ENCODE results near the gene RAC2. TPM values are rescaled to one million over a fixed set of nuclear protein-coding genes. Genes with fewer than 3 reads are reported as not detected.

The RAC2 gene
- total RNA-seq, 4 donors from 2014 or later, result 4.1 to 21.9 (median 7.2) TPM

DNA sequence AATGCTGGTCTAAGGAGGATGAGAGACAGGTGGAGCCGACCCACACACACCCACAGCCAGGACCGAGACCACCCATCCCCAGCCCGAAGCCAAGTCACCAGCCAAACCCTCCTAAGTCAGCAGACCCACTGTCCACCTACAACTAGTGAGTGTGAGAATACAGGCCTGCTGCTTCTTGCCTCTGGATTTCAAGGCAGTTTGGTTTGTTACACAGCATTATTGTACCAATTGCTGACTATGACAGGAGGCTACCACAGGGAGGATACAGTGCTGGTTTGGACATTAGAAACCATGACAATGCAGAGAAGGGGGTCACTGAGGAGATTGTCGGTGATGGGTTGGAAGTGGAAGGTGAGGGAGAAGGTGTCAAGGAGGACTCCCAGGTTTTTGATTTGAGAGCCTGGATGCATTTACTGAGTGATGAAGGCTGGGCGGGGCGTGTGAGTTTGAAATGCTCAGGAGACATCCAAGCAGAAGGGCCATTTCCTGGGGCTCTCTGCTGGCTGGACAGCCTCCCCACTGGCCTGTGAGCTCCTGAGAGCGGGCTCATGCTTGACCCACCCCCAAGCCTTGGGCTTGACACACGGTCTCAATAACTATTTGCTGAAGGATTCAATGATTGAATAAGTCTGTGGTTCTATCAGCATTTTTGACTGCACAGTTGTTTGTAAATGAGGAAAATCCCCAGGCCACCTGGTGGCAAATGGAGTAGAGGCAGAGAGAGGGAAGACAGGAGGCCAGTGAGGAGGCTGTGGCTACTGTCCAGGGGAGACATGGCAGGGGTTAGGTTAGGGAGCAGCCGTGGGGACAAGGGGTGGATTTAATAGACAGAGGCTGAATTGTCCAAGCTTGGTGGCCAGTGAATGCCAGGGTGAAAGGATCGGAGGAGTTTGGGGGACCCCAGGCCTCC, 22.4 kb downstream of the RAC2 start:
- Histone ChIP-seq H3K4me1 (no peaks in the 10 kb centered on the region), H3K27me3 (peaks cover 0 to 40% (median 0%) of the 10 kb centered on the region in 4 donors), H3K4me3 (no peak overlapping the region), H3K36me3 (no peaks in the 10 kb centered on the region), H3K9me3 (no peaks in the 10 kb centered on the region), H3K27ac (replicated peaks in 1 of 4) (no peak overlapping the region)
- 92% methylated on average over 9 of the region's 10 CpGs for WGBS
- intact Hi-C loops (cut with DNase I), result no loop called here
- TF ChIP-seq, protein P1, sequence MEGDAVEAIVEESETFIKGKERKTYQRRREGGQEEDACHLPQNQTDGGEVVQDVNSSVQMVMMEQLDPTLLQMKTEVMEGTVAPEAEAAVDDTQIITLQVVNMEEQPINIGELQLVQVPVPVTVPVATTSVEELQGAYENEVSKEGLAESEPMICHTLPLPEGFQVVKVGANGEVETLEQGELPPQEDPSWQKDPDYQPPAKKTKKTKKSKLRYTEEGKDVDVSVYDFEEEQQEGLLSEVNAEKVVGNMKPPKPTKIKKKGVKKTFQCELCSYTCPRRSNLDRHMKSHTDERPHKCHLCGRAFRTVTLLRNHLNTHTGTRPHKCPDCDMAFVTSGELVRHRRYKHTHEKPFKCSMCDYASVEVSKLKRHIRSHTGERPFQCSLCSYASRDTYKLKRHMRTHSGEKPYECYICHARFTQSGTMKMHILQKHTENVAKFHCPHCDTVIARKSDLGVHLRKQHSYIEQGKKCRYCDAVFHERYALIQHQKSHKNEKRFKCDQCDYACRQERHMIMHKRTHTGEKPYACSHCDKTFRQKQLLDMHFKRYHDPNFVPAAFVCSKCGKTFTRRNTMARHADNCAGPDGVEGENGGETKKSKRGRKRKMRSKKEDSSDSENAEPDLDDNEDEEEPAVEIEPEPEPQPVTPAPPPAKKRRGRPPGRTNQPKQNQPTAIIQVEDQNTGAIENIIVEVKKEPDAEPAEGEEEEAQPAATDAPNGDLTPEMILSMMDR (IDR thresholded peaks at IDR 0.05), result no peak
- TF ChIP-seq EP300 (IDR thresholded peaks at IDR 0.05) (no peak), POLR2A (IDR thresholded peaks at IDR 0.05; ENCODE audit: low read depth) (no peak), POLR2AphosphoS5 (IDR thresholded peaks at IDR 0.05) (no peak)
- no peak for DNase-seq (ENCODE audit: extremely low spot score)

GRCh38 chr22:37220543-37220981, 23.5 kb downstream of the RAC2 start:
- Histone ChIP-seq H3K27me3 (peaks cover 0 to 43% (median 0%) of the 10 kb centered on the region in 4 donors), H3K4me3 (no peak overlapping the region), H3K27ac (replicated peaks in 1 of 4) (no peak overlapping the region), H3K36me3 (no peaks in the 10 kb centered on the region), H3K9me3 (no peaks in the 10 kb centered on the region), H3K4me1 (no peaks in the 10 kb centered on the region)
- intact Hi-C loops (cut with DNase I), result no loop called here
- DNase-seq (ENCODE audit: extremely low spot score), result no peak
- 71% methylated on average over 4 of the region's 4 CpGs for WGBS
- TF ChIP-seq, protein P1 (IDR thresholded peaks at IDR 0.05), result no peak
- TF ChIP-seq POLR2A (IDR thresholded peaks at IDR 0.05; ENCODE audit: low read depth), result no peak
- no peak for TF ChIP-seq EP300 (IDR thresholded peaks at IDR 0.05)
- TF ChIP-seq POLR2AphosphoS5 (IDR thresholded peaks at IDR 0.05), result no peak

DNA sequence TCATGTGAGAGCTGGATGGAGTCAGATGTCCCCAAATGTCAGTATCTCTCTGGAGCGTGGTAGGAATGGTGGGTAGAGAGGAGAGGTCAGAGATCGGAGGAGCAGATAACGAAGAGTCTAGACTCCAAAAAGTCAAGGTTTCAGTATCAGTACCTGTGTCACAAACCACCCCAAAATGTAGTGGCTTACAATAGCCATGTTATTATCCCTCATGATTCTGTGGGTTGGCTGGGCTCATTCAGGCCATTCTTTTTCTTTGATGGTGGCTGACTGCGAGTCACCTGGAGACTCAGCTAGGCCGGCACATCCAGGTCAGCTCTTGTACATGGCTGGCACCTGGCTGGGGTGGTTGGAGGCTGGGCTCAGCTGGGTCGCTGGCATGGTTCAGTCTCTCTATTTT, 24.5 kb downstream of the RAC2 start:
- TF ChIP-seq POLR2A (IDR thresholded peaks at IDR 0.05; ENCODE audit: low read depth) (no peak), EP300 (IDR thresholded peaks at IDR 0.05) (no peak), POLR2AphosphoS5 (IDR thresholded peaks at IDR 0.05) (no peak)
- TF ChIP-seq, protein P1 (IDR thresholded peaks at IDR 0.05), result no peak
- peaks cover 0 to 43% (median 0%) of the 10 kb centered on the region in 4 donors for H3K27me3 ChIP-seq
- H3K27ac ChIP-seq (replicated peaks in 1 of 4), result no peak overlapping the region
- WGBS, result 79% methylated on average over 6 of the region's 6 CpGs
- intact Hi-C loops (cut with DNase I), result no loop called here
- DNase-seq (ENCODE audit: extremely low spot score), result no peak
- no peaks in the 10 kb centered on the region for H3K4me1 ChIP-seq
- no peaks in the 10 kb centered on the region for H3K9me3 ChIP-seq
- H3K36me3 ChIP-seq, result no peaks in the 10 kb centered on the region
- no peak overlapping the region for H3K4me3 ChIP-seq

GRCh38 chr22:37218771-37219411, 25.2 kb downstream of the RAC2 start:
- H3K27me3 ChIP-seq, result peaks cover 0 to 46% (median 0%) of the 10 kb centered on the region in 4 donors
- H3K36me3 ChIP-seq, result no peaks in the 10 kb centered on the region
- no peak for TF ChIP-seq POLR2AphosphoS5 (IDR thresholded peaks at IDR 0.05)
- TF ChIP-seq, protein P1 (IDR thresholded peaks at IDR 0.05), result no peak
- TF ChIP-seq POLR2A (IDR thresholded peaks at IDR 0.05; ENCODE audit: low read depth), result no peak
- TF ChIP-seq EP300 (IDR thresholded peaks at IDR 0.05), result no peak
- DNase-seq (ENCODE audit: extremely low spot score), result no peak
- no peaks in the 10 kb centered on the region for H3K4me1 ChIP-seq
- intact Hi-C loops (cut with DNase I), result no loop called here
- H3K9me3 ChIP-seq, result no peaks in the 10 kb centered on the region
- no peak overlapping the region for H3K27ac ChIP-seq (replicated peaks in 1 of 4)
- WGBS, result 35% methylated on average over 7 of the region's 7 CpGs
- H3K4me3 ChIP-seq, result no peak overlapping the region

All from esophagus muscularis mucosa (tissue), 4 donors.